Lower lobe of right lung (tissue), 2 donors: ENCODE measurements around the gene STAT3. TPM values are rescaled to one million over a fixed set of nuclear protein-coding genes. Genes with fewer than 3 reads are reported as not detected.

Experiments
- ATAC-seq, 2 donors: fragments of 200-7000 bp; cut with Tn5 transposase; one replicate each; pipeline ENCODE4 v1.9.1; 2020 to 2022; ENCODE audit warnings: mild to moderate bottlenecking in 2 of 2, moderate library complexity in 2 of 2
- DNase-seq: peaks from one replicate; pipeline ENCODE4 v3.0.0-alpha.2; 2020
- H3K27ac ChIP-seq: fragments of 200-600 bp; one replicate; pipeline ENCODE4 v1.8.0; 2022
- H3K27me3 ChIP-seq: fragments of 200-600 bp; one replicate; pipeline ENCODE4 v1.8.0; 2022; ENCODE audit warnings: low read depth
- H3K36me3 ChIP-seq: fragments of 200-600 bp; one replicate; pipeline ENCODE4 v1.8.0; 2022; ENCODE audit warnings: mild to moderate bottlenecking
- H3K4me1 ChIP-seq: fragments of 200-600 bp; one replicate; pipeline ENCODE4 v1.8.0; 2022
- H3K4me3 ChIP-seq: fragments of 200-600 bp; one replicate; pipeline ENCODE4 v1.8.0; 2022; ENCODE audit warnings: mild to moderate bottlenecking
- H3K9me3 ChIP-seq: fragments of 200-600 bp; one replicate; pipeline ENCODE4 v1.8.0; 2022
- CTCF ChIP-seq: fragments of 200-600 bp; IDR thresholded peaks from one replicate; pipeline ENCODE4 v1.8.0; 2022; ENCODE audit warnings: antibody characterized with exemption, mild to moderate bottlenecking
- intact Hi-C: fragments of 100-400 bp; cut with DNase I; formaldehyde crosslinking; loops from one replicate; pipeline ENCODE4 v1.11.0; 2022
- total RNA-seq: library from RNA; stranded (reverse); fragmentation: NEBNext Ultra II Directional; extraction: Animal tissue kit (Norgen Biotek cat#: 25700); gene quantifications from one replicate; pipeline ENCODE4 v1.2.1, GENCODE V29; 2021
- donor health status: DM: no; HTN: yes; CAD: no; lungs with severe emphysema.

Gene STAT3
- total RNA-seq, 1 donor from 2014 or later, result 278 TPM

GRCh38 chr17:42285346-42286050, 102.7 kb downstream of the STAT3 start:
- intact Hi-C loops, result no loop called here
- no peaks in the 10 kb centered on the region for H3K36me3 ChIP-seq
- H3K4me3 ChIP-seq, result no peak overlapping the region
- H3K9me3 ChIP-seq, result no peaks in the 10 kb centered on the region
- TF ChIP-seq CTCF, result no peak
- ATAC-seq (no peak), DNase-seq (no peak)
- no peaks in the 10 kb centered on the region for H3K27me3 ChIP-seq
- peaks cover 48% of the 10 kb centered on the region for H3K4me1 ChIP-seq
- H3K27ac ChIP-seq, result no peak overlapping the region

GRCh38 chr17:42284566-42284965, 103.7 kb downstream of the STAT3 start:
- Histone ChIP-seq H3K4me1 (peaks cover 43% of the 10 kb centered on the region), H3K4me3 (no peak overlapping the region), H3K27me3 (no peaks in the 10 kb centered on the region), H3K27ac (no peak overlapping the region), H3K9me3 (no peaks in the 10 kb centered on the region), H3K36me3 (no peaks in the 10 kb centered on the region)
- intact Hi-C loops, result no loop called here
- TF ChIP-seq CTCF, result no peak
- no peak for ATAC-seq
- DNase-seq, result no peak

GRCh38 chr17:42284024-42284369, 104.2 kb downstream of the STAT3 start:
- DNase-seq (no peak), ATAC-seq (no peak)
- intact Hi-C loops, result no loop called here
- Histone ChIP-seq H3K27ac (peak overlapping the region; percentile 49), H3K9me3 (no peaks in the 10 kb centered on the region), H3K27me3 (no peaks in the 10 kb centered on the region), H3K4me1 (peaks cover 37% of the 10 kb centered on the region), H3K36me3 (no peaks in the 10 kb centered on the region), H3K4me3 (no peak overlapping the region)
- no peak for TF ChIP-seq CTCF

GRCh38 chr17:42283241-42284023, 104.8 kb downstream of the STAT3 start:
- H3K27ac ChIP-seq, result peak overlapping the region; percentile 49

GRCh38 chr17:42282478-42283080, 105.7 kb downstream of the STAT3 start:
- H3K4me3 ChIP-seq, result no peak overlapping the region
- peaks cover 28% of the 10 kb centered on the region for H3K4me1 ChIP-seq
- no peak overlapping the region for H3K27ac ChIP-seq
- ATAC-seq, result no peak
- no peak for DNase-seq
- H3K9me3 ChIP-seq, result no peaks in the 10 kb centered on the region
- no peaks in the 10 kb centered on the region for H3K36me3 ChIP-seq
- no peaks in the 10 kb centered on the region for H3K27me3 ChIP-seq
- intact Hi-C loops, result no loop called here
- TF ChIP-seq CTCF, result no peak

More at GRCh38 chr17:42283241-42284023, 104.8 kb downstream of the STAT3 start:
- H3K4me1 ChIP-seq, result peaks cover 32% of the 10 kb centered on the region
- no peaks in the 10 kb centered on the region for H3K36me3 ChIP-seq
- intact Hi-C loops, result no loop called here
- H3K27me3 ChIP-seq, result no peaks in the 10 kb centered on the region
- no peak for DNase-seq
- no peaks in the 10 kb centered on the region for H3K9me3 ChIP-seq
- no peak overlapping the region for H3K4me3 ChIP-seq
- no peak for ATAC-seq
- no peak for TF ChIP-seq CTCF
